NB4 (cell line): ENCODE data around the gene H1-8.

Experiments used
- CTCF ChIP-seq: IDR thresholded peaks from one replicate; pipeline ENCODE4 v1.5.1; 2012; ENCODE audit warnings: low read depth, low read length
- MAX ChIP-seq: IDR thresholded peaks from 2 replicates; pipeline ENCODE4 v1.6.1; 2011; ENCODE audit warnings: low read depth, low read length
- MYC ChIP-seq: IDR thresholded peaks from 2 replicates; pipeline ENCODE4 v1.6.1; 2011; ENCODE audit warnings: low read depth, low read length
- POLR2A ChIP-seq: IDR thresholded peaks from 2 replicates; pipeline ENCODE4 v1.6.1; 2011; ENCODE audit warnings: mild to moderate bottlenecking; ENCODE audit not compliant: insufficient read length; ENCODE audit errors: extremely low read depth

- TF ChIP-seq CTCF (no peak), MYC (no peak), MAX (no peak), POLR2A (no peak)
These were observed 12.7 kb upstream of the H1-8 start for GRCh38 chr3:129530251-129530791.
